Hematopoietic multipotent progenitor cell treated with erythropoietin and hydrocortisone succinate and interleukin-3 and kit ligand, for 6 days (in vitro differentiated cells): ENCODE data around the gene OSGEP.

Source experiments
- DNase-seq: peaks from one replicate; pipeline ENCODE4 v3.0.0-alpha.2; 2015

The OSGEP gene

DNA sequence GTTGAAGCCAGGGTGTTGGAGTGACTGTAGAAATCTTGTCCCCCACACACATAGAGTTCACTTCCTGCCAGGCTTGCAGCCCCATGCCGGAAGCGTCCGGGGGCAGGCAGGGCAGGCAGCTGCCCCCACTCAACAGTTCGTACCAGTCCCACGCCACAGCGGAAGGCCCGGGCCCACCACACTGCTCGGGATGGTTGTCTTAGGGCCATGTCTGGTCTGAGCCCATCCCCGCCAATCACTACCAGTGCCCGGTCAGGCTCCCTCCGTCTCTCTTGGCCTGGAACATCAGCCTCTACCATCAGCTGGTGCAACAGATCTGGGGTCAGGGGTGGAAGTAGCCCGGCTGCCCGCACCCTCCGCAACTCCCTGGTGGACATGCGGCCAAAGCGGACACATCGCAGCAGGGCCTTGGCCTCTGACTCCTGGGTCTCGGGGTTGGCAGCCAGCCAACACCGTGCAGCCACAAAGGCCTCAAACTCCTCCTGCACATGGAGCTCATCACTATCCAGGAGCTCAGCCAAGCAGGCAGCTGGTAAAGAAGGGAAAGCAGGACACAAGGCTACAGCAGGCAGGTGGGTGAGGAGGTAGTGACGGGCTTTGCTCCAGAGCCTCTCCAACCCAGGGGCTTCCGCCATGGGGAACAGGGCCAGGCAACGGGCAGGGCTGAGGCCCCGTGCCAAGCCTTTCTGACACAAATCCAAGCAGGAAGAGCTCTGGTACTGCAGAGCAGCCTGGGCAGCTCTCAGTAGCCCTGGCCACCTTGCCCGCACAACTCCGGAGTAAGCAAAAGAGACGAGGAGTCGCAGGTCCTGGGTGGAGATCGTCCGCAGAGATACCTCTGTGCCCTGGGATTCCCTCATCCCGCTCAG, 24.6 kb downstream of the OSGEP start:
- no peak for DNase-seq

DNA sequence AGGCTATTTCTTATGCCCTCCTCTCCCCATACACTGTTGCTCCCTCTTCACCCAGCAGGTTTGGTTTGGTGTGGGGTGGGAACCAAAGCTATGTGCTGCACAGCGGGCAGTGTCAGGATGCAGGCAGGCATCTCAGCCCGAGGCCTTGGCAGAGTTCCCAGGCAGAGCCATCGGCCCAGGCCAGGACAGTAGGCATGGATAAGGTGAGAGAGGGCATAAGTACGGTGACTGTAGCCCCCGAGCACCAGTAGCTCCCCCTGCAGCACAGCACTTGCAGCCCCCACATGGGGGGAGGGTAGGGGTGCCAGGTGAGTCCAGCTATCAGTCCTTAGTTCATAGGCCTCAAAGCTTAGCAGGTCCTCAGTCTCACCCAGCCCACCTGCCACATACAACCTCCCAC, 25.8 kb downstream of the OSGEP start:
- no peak for DNase-seq

DNA sequence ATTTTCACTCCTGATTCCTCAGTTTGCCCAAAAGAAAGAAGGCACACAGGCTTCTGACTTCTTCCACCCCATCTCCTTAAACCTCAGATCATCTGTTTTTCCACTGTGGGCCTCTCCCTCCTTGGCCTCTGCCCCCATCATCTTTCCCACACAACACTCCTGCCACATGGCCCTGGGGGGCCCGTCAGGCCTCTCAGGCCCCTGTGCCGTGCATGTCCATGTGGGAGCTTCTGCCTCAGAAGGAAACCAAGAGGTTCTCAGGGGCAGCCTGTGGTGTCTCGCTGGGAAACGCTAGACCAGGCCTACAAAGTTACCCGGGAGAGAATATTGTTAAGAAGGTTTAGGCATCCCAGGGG, 26.6 kb downstream of the OSGEP start:
- no peak for DNase-seq

GRCh38 chr14:20427231-20428009, 27.2 kb downstream of the OSGEP start:
- DNase-seq: peak; percentile 60

GRCh38 chr14:20424851-20425250, 29.8 kb downstream of the OSGEP start:
- DNase-seq: no peak

DNA sequence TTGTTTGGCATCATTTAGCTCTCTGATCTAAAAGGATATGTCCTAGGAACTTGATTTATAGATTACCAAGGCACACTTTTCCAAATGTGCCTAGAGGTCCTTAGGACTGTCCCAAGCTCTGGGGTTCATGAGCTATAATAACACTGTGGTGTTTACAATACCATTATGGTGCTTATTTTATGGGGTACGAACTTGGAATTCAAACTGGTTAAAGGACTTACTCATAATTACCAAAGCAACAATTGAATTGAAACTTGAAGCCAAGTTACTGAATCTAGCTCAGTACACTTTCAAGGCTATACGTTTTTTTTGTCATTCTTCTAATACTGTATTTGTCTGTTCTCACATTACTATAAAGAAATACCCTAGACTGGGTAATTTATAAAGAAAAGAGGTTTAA, 31.7 kb downstream of the OSGEP start:
- no peak for DNase-seq

- DNase-seq: no peak
These were observed 33.3 kb downstream of the OSGEP start for GRCh38 chr14:20421267-20421666.

- no peak for DNase-seq
These were observed 35.2 kb downstream of the OSGEP start for GRCh38 chr14:20419419-20419818.

DNA sequence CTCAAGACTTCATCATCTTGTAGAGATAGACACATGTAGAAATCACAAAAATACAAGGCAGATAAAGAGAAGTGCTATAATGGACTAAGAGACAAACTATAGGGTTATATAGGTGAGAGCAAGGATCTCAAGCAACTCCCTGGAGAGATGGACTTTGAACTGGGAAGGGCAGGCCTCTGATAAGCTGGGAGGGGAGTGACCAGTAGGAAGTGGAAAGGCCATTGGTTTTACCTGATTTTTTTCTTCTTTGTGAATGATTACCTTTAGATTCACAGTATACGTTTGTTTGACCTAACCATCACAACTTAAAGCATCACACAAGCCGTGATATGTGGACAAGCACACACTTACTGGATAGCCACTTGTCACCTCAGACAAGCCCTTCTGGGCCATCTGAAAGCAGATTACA, 36.1 kb downstream of the OSGEP start:
- DNase-seq: no peak

- DNase-seq: peak; percentile 11
These were observed 37.1 kb downstream of the OSGEP start for GRCh38 chr14:20417250-20418186.

DNA sequence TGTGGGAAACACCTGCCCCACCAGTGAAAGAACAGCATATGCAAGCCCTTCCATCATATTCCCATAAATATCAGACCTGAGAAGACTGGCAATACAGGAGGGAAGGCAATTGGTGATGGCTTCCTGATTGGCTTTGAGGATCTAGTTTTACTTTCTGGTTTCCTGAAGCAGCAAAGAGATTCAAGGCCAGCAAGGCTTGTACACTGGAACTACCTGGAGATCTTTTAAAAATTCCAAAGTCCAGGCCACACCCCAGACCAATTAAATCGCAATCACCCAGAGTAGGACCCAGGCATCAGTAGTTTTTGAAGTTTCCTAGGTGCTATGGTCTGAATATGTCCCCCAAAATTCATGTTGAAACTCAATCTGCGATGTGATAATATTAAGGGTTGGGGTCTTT, 38.4 kb downstream of the OSGEP start:
- DNase-seq: no peak

- DNase-seq: peak; percentile 90
These were observed 38.8 kb downstream of the OSGEP start for GRCh38 chr14:20415782-20416206.

DNA sequence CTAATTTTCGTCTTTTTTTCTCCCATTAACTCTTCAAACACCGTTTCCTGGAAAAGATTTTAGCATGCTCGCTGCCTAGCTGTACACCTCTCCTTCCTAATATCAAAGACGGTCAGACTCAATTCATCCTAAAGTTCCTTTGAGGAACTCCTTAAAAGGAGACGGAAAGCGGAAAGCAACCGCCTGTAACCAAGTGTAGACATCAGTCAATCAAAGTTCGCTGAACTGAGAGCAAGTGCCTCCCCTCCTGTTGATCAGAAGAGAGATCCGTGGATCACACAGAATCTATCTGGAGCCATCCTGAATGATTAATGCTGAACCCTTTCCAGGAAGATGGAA, 40.9 kb downstream of the OSGEP start:
- peak; percentile 51 for DNase-seq

DNA sequence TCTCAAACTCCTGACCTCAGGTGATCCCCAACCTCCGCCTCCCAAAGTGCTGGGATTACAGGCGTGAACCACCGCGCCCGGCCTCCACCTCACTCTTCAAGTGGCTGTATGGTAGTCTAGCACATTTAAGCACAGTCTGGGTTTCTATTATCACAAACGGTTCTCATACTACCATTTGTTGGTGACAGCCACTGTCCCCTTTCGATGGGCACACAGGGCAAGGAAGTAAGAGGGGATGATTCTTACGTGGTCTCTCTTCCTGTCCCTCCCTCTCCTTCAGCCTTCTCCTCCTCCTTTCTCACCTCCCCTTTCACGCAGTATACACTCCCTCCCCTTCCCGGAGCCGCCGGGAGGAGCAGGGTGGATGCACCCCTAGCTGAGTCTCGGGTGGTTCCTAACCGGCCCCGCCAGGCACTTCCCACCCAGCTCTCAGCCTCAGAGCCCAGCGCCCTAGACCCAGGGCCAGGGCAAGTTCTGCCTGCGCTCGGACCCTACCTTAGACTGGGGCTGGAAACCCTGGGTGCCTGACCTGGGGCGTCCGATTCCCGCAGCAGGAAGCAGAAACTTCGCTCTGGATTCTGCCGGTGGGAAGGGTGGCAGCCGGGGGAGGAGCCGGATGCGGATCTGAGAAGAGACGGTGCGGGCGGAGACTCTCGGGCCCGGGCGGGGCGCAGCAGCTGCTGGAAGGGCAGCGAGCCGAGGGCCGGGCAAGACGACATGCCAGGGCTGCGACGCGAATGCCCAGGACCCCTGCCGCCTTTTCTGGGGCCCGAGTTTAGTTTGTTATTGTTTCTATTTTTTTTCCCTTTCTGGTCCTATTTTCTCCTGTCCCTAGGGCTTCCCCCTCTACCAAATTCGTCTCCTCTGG, 41.5 kb downstream of the OSGEP start, which contains the start of gene TEP1:
Gene TEP1, minus strand, starts transcription at position 626 of the 868 bp plus-strand sequence. CDS start 5,062 bp downstream, outside the sequence.
- DNase-seq: peak; percentile 88

GRCh38 chr14:20412411-20412810, 42.2 kb downstream of the OSGEP start:
- no peak for DNase-seq

GRCh38 chr14:20409226-20409625, 45.4 kb downstream of the OSGEP start:
- no peak for DNase-seq

GRCh38 chr14:20403521-20403920, 51.1 kb downstream of the OSGEP start:
- DNase-seq: no peak

- no peak for DNase-seq
These were observed 53.5 kb downstream of the OSGEP start for GRCh38 chr14:20400965-20401593.

GRCh38 chr14:20400589-20400964, 54.0 kb downstream of the OSGEP start:
- no peak for DNase-seq

DNA sequence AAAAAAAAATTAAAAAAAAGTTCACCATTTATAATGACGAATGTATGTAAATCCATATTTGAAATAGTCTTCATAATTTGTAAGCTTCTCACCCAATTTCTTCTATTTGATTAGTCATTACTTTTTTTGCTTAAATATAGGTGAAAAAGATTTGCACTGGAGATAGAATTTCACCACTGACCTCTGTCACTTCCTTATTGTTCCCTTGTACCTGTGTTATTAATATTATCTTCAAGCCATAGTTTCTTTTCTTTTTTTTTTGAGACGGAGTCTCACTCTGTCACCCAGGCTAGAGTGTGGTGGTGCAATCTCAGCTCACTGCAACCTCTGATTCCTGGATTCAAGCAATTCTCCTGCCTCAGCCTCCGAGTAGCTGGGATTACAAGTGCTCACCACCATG, 57.1 kb downstream of the OSGEP start:
- DNase-seq: no peak
